ENCODE measurements around the gene NPHP1.
"Not testable (repeated sequence)": the region's sequence is repeated elsewhere in the genome, so short reads cannot be mapped to it uniquely, and the experiment has no call there.

The NPHP1 gene

DNA sequence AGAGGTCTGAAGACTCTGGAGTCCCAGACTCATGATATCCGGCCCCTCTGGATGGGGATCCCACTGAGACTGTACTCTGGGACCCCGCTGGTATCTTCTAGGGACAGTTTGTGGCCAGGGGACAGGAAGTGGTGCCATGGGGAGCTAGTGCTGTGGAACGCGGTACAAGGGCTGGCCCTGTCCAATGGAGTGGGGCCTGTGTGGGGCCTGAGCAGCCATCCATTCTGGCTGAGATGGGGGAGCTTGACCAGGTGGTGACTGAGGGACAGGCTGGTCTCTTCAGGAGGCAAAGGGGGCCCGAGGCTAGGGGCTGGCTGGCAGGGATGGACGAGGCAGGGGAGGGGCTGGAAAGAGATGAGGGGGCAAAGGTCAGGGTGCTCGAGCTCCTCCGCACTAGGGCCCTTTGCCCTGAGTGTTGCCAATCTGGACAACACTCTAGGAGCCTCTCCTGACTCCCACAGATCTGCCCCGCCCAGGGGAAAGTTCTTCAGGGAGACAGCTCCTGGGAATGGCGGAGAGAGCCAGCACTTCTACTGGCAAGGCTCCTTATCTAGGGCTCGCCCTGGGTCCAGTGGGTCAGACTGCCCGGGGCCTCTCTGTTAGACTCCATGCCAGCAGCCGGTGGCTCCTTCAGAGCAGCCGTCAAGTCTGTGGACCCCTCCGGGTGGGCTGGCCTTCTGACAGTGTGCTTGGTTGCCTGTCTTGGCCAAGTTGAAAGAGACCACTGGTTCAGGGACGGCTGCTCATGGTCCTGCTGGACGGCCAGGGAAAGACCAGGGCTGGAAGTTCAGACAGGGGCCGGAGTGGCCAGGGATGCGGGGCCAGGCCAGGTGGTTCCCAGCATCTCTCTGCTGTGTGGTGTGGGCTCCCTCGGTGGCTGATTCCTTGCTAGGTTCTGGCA, 101.5 kb downstream of the NPHP1 start:
- H3K4me1 ChIP-seq (ENCODE audit: control insufficient read depth, insufficient read depth, low read length): peaks cover 3% of the 10 kb centered on the region
- H3K4me3 ChIP-seq (ENCODE audit: low read length): no peak overlapping the region
- no peak overlapping the region for H3K9ac ChIP-seq (ENCODE audit: low read length)
- H3K27me3 ChIP-seq (ENCODE audit: control insufficient read depth, insufficient read depth, low read length): peaks cover 2% of the 10 kb centered on the region
- no peak overlapping the region for H3K27ac ChIP-seq (ENCODE audit: low read depth, low read length)
- no peaks in the 10 kb centered on the region for H3K36me3 ChIP-seq (ENCODE audit: control insufficient read depth, insufficient read depth, low read length)

GRCh38 chr2:110101901-110102803, 102.7 kb downstream of the NPHP1 start:
- peak overlapping the region; percentile 36 for H3K27ac ChIP-seq (ENCODE audit: low read depth, low read length)
- H3K36me3 ChIP-seq (ENCODE audit: control insufficient read depth, insufficient read depth, low read length): no peaks in the 10 kb centered on the region
- H3K4me1 ChIP-seq (ENCODE audit: control insufficient read depth, insufficient read depth, low read length): peaks cover 3% of the 10 kb centered on the region
- peak overlapping the region; percentile 54 for H3K9ac ChIP-seq (ENCODE audit: low read length)
- H3K4me3 ChIP-seq (ENCODE audit: low read length): no peak overlapping the region
- peaks cover 2% of the 10 kb centered on the region for H3K27me3 ChIP-seq (ENCODE audit: control insufficient read depth, insufficient read depth, low read length)

- H3K4me1 ChIP-seq (ENCODE audit: control insufficient read depth, insufficient read depth, low read length): peaks cover 3% of the 10 kb centered on the region
- no peaks in the 10 kb centered on the region for H3K27me3 ChIP-seq (ENCODE audit: control insufficient read depth, insufficient read depth, low read length)
- H3K4me3 ChIP-seq (ENCODE audit: low read length): peak overlapping the region; percentile 9
- no peaks in the 10 kb centered on the region for H3K36me3 ChIP-seq (ENCODE audit: control insufficient read depth, insufficient read depth, low read length)
- H3K9ac ChIP-seq (ENCODE audit: low read length): no peak overlapping the region
- H3K27ac ChIP-seq (ENCODE audit: low read depth, low read length): peak overlapping the region; percentile 36
These were observed 103.5 kb downstream of the NPHP1 start for GRCh38 chr2:110101280-110101844.

- H3K27ac ChIP-seq (ENCODE audit: low read depth, low read length); H3K36me3 ChIP-seq (ENCODE audit: control insufficient read depth, insufficient read depth, low read length); H3K9ac ChIP-seq (ENCODE audit: low read length); H3K27me3 ChIP-seq (ENCODE audit: control insufficient read depth, insufficient read depth, low read length); H3K4me1 ChIP-seq (ENCODE audit: control insufficient read depth, insufficient read depth, low read length): not testable (repeated sequence)
- peak overlapping the region; percentile 9 for H3K4me3 ChIP-seq (ENCODE audit: low read length)
These were observed 103.9 kb downstream of the NPHP1 start for GRCh38 chr2:110100880-110101279.

- Histone ChIP-seq H3K27ac (ENCODE audit: low read depth, low read length) (no peak overlapping the region), H3K27me3 (ENCODE audit: control insufficient read depth, insufficient read depth, low read length) (no peaks in the 10 kb centered on the region), H3K36me3 (ENCODE audit: control insufficient read depth, insufficient read depth, low read length) (no peaks in the 10 kb centered on the region), H3K4me3 (ENCODE audit: low read length) (no peak overlapping the region), H3K4me1 (ENCODE audit: control insufficient read depth, insufficient read depth, low read length) (peaks cover 3% of the 10 kb centered on the region), H3K9ac (ENCODE audit: low read length) (no peak overlapping the region)
These were observed 104.3 kb downstream of the NPHP1 start for GRCh38 chr2:110100480-110100879.

GRCh38 chr2:110099471-110100225, 105.2 kb downstream of the NPHP1 start:
- Histone ChIP-seq H3K36me3 (ENCODE audit: control insufficient read depth, insufficient read depth, low read length) (no peaks in the 10 kb centered on the region), H3K9ac (ENCODE audit: low read length) (no peak overlapping the region), H3K4me1 (ENCODE audit: control insufficient read depth, insufficient read depth, low read length) (peaks cover 3% of the 10 kb centered on the region), H3K4me3 (ENCODE audit: low read length) (no peak overlapping the region), H3K27me3 (ENCODE audit: control insufficient read depth, insufficient read depth, low read length) (no peaks in the 10 kb centered on the region), H3K27ac (ENCODE audit: low read depth, low read length) (no peak overlapping the region)

GRCh38 chr2:110099038-110099425, 105.8 kb downstream of the NPHP1 start:
- H3K27ac ChIP-seq (ENCODE audit: low read depth, low read length): no peak overlapping the region
- H3K27me3 ChIP-seq (ENCODE audit: control insufficient read depth, insufficient read depth, low read length): no peaks in the 10 kb centered on the region
- no peak overlapping the region for H3K9ac ChIP-seq (ENCODE audit: low read length)
- peaks cover 3% of the 10 kb centered on the region for H3K4me1 ChIP-seq (ENCODE audit: control insufficient read depth, insufficient read depth, low read length)
- no peak overlapping the region for H3K4me3 ChIP-seq (ENCODE audit: low read length)
- H3K36me3 ChIP-seq (ENCODE audit: control insufficient read depth, insufficient read depth, low read length): no peaks in the 10 kb centered on the region

DNA sequence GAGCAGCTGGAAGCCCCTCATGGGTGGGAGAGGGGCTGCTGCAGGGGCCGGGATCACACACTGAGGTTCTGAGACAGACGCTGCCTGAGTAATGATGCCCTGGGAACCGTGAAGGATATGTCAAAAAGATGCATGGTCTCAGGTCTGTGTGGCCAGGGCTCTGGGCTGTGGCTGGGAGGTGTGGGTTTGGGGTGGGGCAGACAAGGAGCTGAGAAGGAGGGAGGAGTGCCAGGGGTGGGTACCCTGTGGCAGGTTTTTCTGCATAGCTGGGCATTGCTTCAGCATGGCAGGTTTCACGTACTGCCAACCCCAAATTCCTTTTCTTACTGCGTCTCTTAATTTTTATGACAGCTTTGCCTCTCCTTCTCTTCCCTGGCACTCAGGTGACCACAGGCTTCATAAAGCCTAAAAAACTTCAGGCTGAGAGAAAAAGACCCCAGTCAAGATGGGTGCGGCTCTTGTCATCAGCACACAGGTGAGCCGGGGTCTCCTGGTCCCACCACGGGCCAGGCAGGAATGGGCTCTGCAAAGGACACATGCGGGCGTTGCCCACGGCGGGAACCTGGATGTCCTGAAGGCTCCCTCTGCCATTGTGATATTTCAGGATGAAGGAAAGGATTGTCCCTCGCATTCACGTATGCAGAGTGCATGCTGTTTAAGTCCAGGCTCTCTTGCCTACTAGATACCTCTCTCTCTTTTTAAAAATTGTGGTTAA, 107.2 kb downstream of the NPHP1 start:
- H3K4me3 ChIP-seq (ENCODE audit: low read length): no peak overlapping the region
- no peak overlapping the region for H3K9ac ChIP-seq (ENCODE audit: low read length)
- no peaks in the 10 kb centered on the region for H3K36me3 ChIP-seq (ENCODE audit: control insufficient read depth, insufficient read depth, low read length)
- H3K27ac ChIP-seq (ENCODE audit: low read depth, low read length): no peak overlapping the region
- no peaks in the 10 kb centered on the region for H3K27me3 ChIP-seq (ENCODE audit: control insufficient read depth, insufficient read depth, low read length)
- peaks cover 3% of the 10 kb centered on the region for H3K4me1 ChIP-seq (ENCODE audit: control insufficient read depth, insufficient read depth, low read length)

GRCh38 chr2:110095994-110096633, 108.7 kb downstream of the NPHP1 start:
- no peaks in the 10 kb centered on the region for H3K27me3 ChIP-seq (ENCODE audit: control insufficient read depth, insufficient read depth, low read length)
- H3K4me3 ChIP-seq (ENCODE audit: low read length): no peak overlapping the region
- no peaks in the 10 kb centered on the region for H3K4me1 ChIP-seq (ENCODE audit: control insufficient read depth, insufficient read depth, low read length)
- no peaks in the 10 kb centered on the region for H3K36me3 ChIP-seq (ENCODE audit: control insufficient read depth, insufficient read depth, low read length)
- H3K27ac ChIP-seq (ENCODE audit: low read depth, low read length): no peak overlapping the region
- H3K9ac ChIP-seq (ENCODE audit: low read length): no peak overlapping the region

DNA sequence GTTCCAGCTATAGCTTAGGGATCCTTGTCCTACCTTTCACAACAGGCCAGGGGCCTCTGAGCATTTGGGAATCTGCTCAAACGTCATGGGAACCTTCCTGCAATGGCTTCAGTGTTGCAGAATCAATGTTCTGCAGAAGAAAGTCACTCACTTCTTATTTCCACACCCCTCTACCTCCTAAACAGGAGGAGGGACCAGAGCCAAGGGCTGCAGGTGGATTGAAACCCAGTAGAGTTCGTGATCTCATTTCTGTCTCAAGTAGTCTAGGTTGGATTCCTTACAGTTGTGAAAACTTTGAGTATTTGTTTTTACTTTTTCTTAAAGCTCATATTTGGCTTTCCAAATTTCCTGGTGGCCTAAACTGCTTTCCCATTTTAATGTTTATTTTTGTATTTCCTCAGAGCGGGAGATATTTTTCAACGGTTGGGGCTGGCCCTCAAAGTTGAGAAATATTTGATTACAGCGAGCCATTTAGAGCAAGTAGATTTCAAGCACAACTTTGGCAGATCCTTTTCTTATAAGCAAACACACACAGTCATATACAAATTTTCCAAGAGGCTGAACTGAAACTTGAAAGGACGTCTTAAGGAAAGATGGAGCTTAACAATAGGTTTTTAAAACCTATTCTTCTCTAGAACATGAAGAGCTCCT, 109.8 kb downstream of the NPHP1 start:
- not testable (repeated sequence) for H3K4me3 ChIP-seq (ENCODE audit: low read length); H3K9ac ChIP-seq (ENCODE audit: low read length); H3K36me3 ChIP-seq (ENCODE audit: control insufficient read depth, insufficient read depth, low read length); H3K4me1 ChIP-seq (ENCODE audit: control insufficient read depth, insufficient read depth, low read length); H3K27me3 ChIP-seq (ENCODE audit: control insufficient read depth, insufficient read depth, low read length); H3K27ac ChIP-seq (ENCODE audit: low read depth, low read length)

GRCh38 chr2:110093924-110094323, 110.9 kb downstream of the NPHP1 start:
- H3K27ac ChIP-seq (ENCODE audit: low read depth, low read length); H3K4me3 ChIP-seq (ENCODE audit: low read length); H3K4me1 ChIP-seq (ENCODE audit: control insufficient read depth, insufficient read depth, low read length); H3K36me3 ChIP-seq (ENCODE audit: control insufficient read depth, insufficient read depth, low read length); H3K27me3 ChIP-seq (ENCODE audit: control insufficient read depth, insufficient read depth, low read length); H3K9ac ChIP-seq (ENCODE audit: low read length): not testable (repeated sequence)
